IMR-90 (cell line): ENCODE measurements around the gene IHH. TPM values are rescaled to one million over a fixed set of nuclear protein-coding genes. Genes with fewer than 3 reads are reported as not detected.

ENCODE experiments used
- ATAC-seq: fragments of 200-7000 bp; cut with Tn5 transposase; 2 replicates; pipeline ENCODE4 v1.9.1; 2020; ENCODE audit warnings: low read depth, mild to moderate bottlenecking, moderate library complexity
- BruUV-seq: library from RNA; stranded (reverse); fragments of 400-500 nt; replicated peaks from 2 replicates; lab custom pipeline; 2021; lab: Mats Ljungman, UMichigan
- CTCF ChIA-PET: fragments of 300-600 bp; formaldehyde crosslinking; extraction: SDS; loops from one replicate; lab custom pipeline; 2021; ENCODE audit warnings: antibody characterized with exemption; lab: Yijun Ruan, JAX
- POLR2A ChIA-PET: fragments of 300-600 bp; sonication (Branson Sonifier 250); formaldehyde crosslinking; loops from one replicate; lab custom pipeline; 2022; ENCODE audit warnings: antibody characterized with exemption; ENCODE audit not compliant: unreplicated experiment; lab: Charles Lee
- DNase-seq: peaks from one replicate; pipeline ENCODE4 v3.0.0; 2013
- H2AFZ ChIP-seq: replicated peaks from 2 replicates; pipeline ENCODE3; 2013; ENCODE audit warnings: low read length, mild to moderate bottlenecking; ENCODE audit not compliant: poor library complexity
- H2AK5ac ChIP-seq: 2 replicates; pipeline ENCODE4 v1.6.1; 2013; ENCODE audit warnings: low read depth, low read length, inconsistent platforms
- H2AK9ac ChIP-seq: replicated peaks from 2 replicates; pipeline ENCODE3; 2013; ENCODE audit warnings: mild to moderate bottlenecking, low read depth, low read length, moderate library complexity; ENCODE audit not compliant: poor library complexity
- H2BK120ac ChIP-seq: 2 replicates; pipeline ENCODE4 v1.6.1; 2013; ENCODE audit warnings: low read depth, low read length, inconsistent platforms
- H2BK15ac ChIP-seq: 3 replicates; pipeline ENCODE4 v1.6.1; 2013; ENCODE audit warnings: low read depth, low read length, inconsistent platforms
- H2BK20ac ChIP-seq: 2 replicates; pipeline ENCODE4 v1.6.1; 2013; ENCODE audit warnings: low read depth, mild to moderate bottlenecking, inconsistent platforms, low read length, moderate library complexity
- H2BK5ac ChIP-seq: 2 replicates; pipeline ENCODE4 v1.6.1; 2013; ENCODE audit warnings: mild to moderate bottlenecking, low read depth, low read length, inconsistent platforms; ENCODE audit not compliant: poor library complexity, severe bottlenecking
- H3K14ac ChIP-seq: replicated peaks from 2 replicates; pipeline ENCODE4 v1.6.1; 2013; ENCODE audit warnings: low read depth, low read length, inconsistent platforms
- H3K18ac ChIP-seq: 2 replicates; pipeline ENCODE4 v1.6.1; 2013; ENCODE audit warnings: low read depth, low read length, control low read depth
- H3K23ac ChIP-seq: 2 replicates; pipeline ENCODE4 v1.6.1; 2013; ENCODE audit warnings: low read depth, low read length, inconsistent platforms
- H3K27ac ChIP-seq: 2 replicates; pipeline ENCODE4 v1.5.1; 2013; ENCODE audit warnings: mild to moderate bottlenecking, control low read depth, low read length; ENCODE audit not compliant: insufficient read depth
- H3K27me3 ChIP-seq: 2 replicates; pipeline ENCODE4 v1.6.1; 2013; ENCODE audit warnings: low read length; ENCODE audit not compliant: control insufficient read depth, insufficient read depth
- H3K36me3 ChIP-seq: 2 replicates; pipeline ENCODE4 v1.6.1; 2013; ENCODE audit warnings: low read length, mixed read lengths; ENCODE audit not compliant: control insufficient read depth, insufficient read depth
- H3K4ac ChIP-seq: 2 replicates; pipeline ENCODE4 v1.6.1; 2013; ENCODE audit warnings: low read depth, low read length, inconsistent platforms
- H3K4me1 ChIP-seq: 2 replicates; pipeline ENCODE4 v1.6.1; 2013; ENCODE audit warnings: low read length, mixed read lengths; ENCODE audit not compliant: control insufficient read depth, insufficient read depth
- H3K4me2 ChIP-seq: 2 replicates; pipeline ENCODE4 v1.6.1; 2013; ENCODE audit warnings: low read depth, mild to moderate bottlenecking, control low read depth, low read length, moderate library complexity
- H3K4me3 ChIP-seq: 2 replicates; pipeline ENCODE4 v1.5.1; 2013; ENCODE audit warnings: low read depth, mild to moderate bottlenecking, control low read depth, low read length, moderate library complexity; ENCODE audit not compliant: insufficient read depth
- H3K56ac ChIP-seq: 2 replicates; pipeline ENCODE4 v1.6.1; 2013; ENCODE audit warnings: low read length, inconsistent platforms; ENCODE audit not compliant: insufficient read depth; ENCODE audit errors: extremely low read depth
- H3K79me1 ChIP-seq, 2 experiments: 2 replicates each; pipeline ENCODE4 v1.6.1; 2013; ENCODE audit warnings: low read length in 2 of 2, inconsistent platforms in 1 of 2, low read depth in 1 of 2
- H3K9ac ChIP-seq: 2 replicates; pipeline ENCODE4 v1.6.1; 2013; ENCODE audit warnings: low read depth, low read length, control low read depth
- H3K9me1 ChIP-seq: 2 replicates; pipeline ENCODE4 v1.6.1; 2013; ENCODE audit warnings: low read length, inconsistent platforms; ENCODE audit not compliant: insufficient read depth
- H3K9me3 ChIP-seq: 2 replicates; pipeline ENCODE4 v1.6.1; 2013; ENCODE audit warnings: low read length; ENCODE audit not compliant: control insufficient read depth, insufficient read depth
- H4K20me1 ChIP-seq: 2 replicates; pipeline ENCODE4 v1.6.1; 2013; ENCODE audit warnings: low read length, inconsistent platforms; ENCODE audit not compliant: insufficient read depth
- H4K5ac ChIP-seq: 2 replicates; pipeline ENCODE4 v1.6.1; 2013; ENCODE audit warnings: mild to moderate bottlenecking, low read depth, low read length, control low read depth
- H4K8ac ChIP-seq, 2 experiments: 2 replicates each; pipeline ENCODE4 v1.6.1; 2013; ENCODE audit warnings: low read depth in 2 of 2, low read length in 2 of 2, control low read depth in 1 of 2, inconsistent platforms in 1 of 2
- H4K91ac ChIP-seq: 2 replicates; pipeline ENCODE4 v1.6.1; 2013; ENCODE audit warnings: low read depth, low read length, inconsistent platforms; ENCODE audit not compliant: insufficient read depth
- BHLHE40 ChIP-seq: fragments of 150-350 bp; IDR thresholded peaks from 2 replicates; pipeline ENCODE4 v1.6.1; 2016; ENCODE audit warnings: mild to moderate bottlenecking, low read depth, low read length
- CEBPB ChIP-seq: IDR thresholded peaks from 2 replicates; pipeline ENCODE4 v1.6.1; 2012; ENCODE audit warnings: low read depth, low read length, improper control_type of control experiment
- CHD1 ChIP-seq: IDR thresholded peaks from 2 replicates; pipeline ENCODE4 v1.6.1; 2012; ENCODE audit warnings: low read depth, low read length, improper control_type of control experiment
- FOS ChIP-seq: fragments of 150-350 bp; IDR thresholded peaks from 2 replicates; pipeline ENCODE4 v1.6.1; 2016; ENCODE audit warnings: low read depth, low read length
- MXI1 ChIP-seq: IDR thresholded peaks from 2 replicates; pipeline ENCODE4 v1.6.1; 2012; ENCODE audit warnings: low read depth, mild to moderate bottlenecking, low read length, moderate library complexity, borderline replicate concordance
- SMC3 ChIP-seq: fragments of 150-350 bp; IDR thresholded peaks from 2 replicates; pipeline ENCODE4 v1.6.1; 2016; ENCODE audit warnings: low read depth, mild to moderate bottlenecking, antibody characterized with exemption, low read length, moderate library complexity
- USF2 ChIP-seq: fragments of 150-350 bp; IDR thresholded peaks from 2 replicates; pipeline ENCODE4 v1.6.1; 2017; ENCODE audit warnings: mild to moderate bottlenecking, antibody characterized with exemption, low read length, low read depth
- WGBS, 2 experiments: methylation state at CpG; one replicate each; pipeline versions ENCODE4 v1.1.5 to v1.1.7; 2013; ENCODE audit warnings: missing lambda C conversion rate in 2 of 2; ENCODE audit not compliant: insufficient read length in 1 of 2; ENCODE audit errors: extremely low coverage in 2 of 2; 5-methylcytosine and 5-hydroxymethylcytosine counted together
- dilution Hi-C: fragments of 300-500 bp; cut with HindIII; formaldehyde crosslinking; loops from one replicate; pipeline ENCODE4 v1.14.3; 2018; ENCODE audit warnings: low sequenced_read_pairs; ENCODE audit not compliant: unreplicated experiment
- in situ Hi-C: fragments of 300-500 bp; cut with MboI; formaldehyde crosslinking; loops from 3 replicates; pipeline ENCODE4 v1.14.3; 2019; ENCODE audit warnings: low sequenced_read_pairs, inconsistent platforms, mixed read lengths
- intact Hi-C: fragments of 100-400 bp; cut with micrococcal nuclease; formaldehyde crosslinking; loops from 2 replicates; pipeline ENCODE4 v1.10.0; 2022
- polyA plus RNA-seq, 3 experiments: library from polyadenylated mRNA; depleted of rRNA; stranded (reverse); fragments of >200 nt; gene quantifications; 2 replicates each; pipeline ENCODE4 v1.2.3, GENCODE V29; 2012; ENCODE audit warnings: low replicate concordance in 1 of 3
- total RNA-seq: library from RNA; depleted of rRNA; stranded (reverse); fragments of >200 nt; gene quantifications from 2 replicates; pipeline ENCODE4 v1.2.3, GENCODE V29; 2012

IHH gene
- total and polyA plus RNA-seq, 2 of the 4 experiments (the other 2 are of a cell fraction): not detected

GRCh38 chr2:219025637-219026585 lies 34.8 kb downstream of the IHH start:
- intact Hi-C loops: no loop called here
- H3K23ac ChIP-seq: no peak overlapping the region
- ATAC-seq (no peak), DNase-seq (no peak)
- no peak overlapping the region for H3K9ac ChIP-seq
- H2BK15ac ChIP-seq: no peak overlapping the region
- H3K9me1 ChIP-seq: no peaks in the 10 kb centered on the region
- ChIA-PET POLR2A (no interaction called here), CTCF (no interaction called here)
- H2AK9ac ChIP-seq: no peak overlapping the region
- no peaks in the 10 kb centered on the region for H3K36me3 ChIP-seq
- H3K56ac ChIP-seq: no peak overlapping the region
- dilution Hi-C loops: no loop called here
- no peak overlapping the region for H4K8ac ChIP-seq
- no peak overlapping the region for H4K5ac ChIP-seq
- no peaks in the 10 kb centered on the region for H3K9me3 ChIP-seq
- H4K20me1 ChIP-seq: 0 out of 2 replicates have a peak, but pooled peaks cover 8% of the 10 kb centered on the region
- in situ Hi-C loops: loop anchor here (5.0 kb wide), 1 partner anchor 126 kb away; no protein-coding TSS in a partner anchor
- BruUV-seq: no TSS peak
- no peak overlapping the region for H2BK20ac ChIP-seq
- H3K4ac ChIP-seq: no peak overlapping the region
- TF ChIP-seq MXI1 (no peak), FOS (no peak), USF2 (no peak), CEBPB (no peak), BHLHE40 (no peak), SMC3 (no peak), CHD1 (no peak)
- H3K27me3 ChIP-seq: peaks cover 61% of the 10 kb centered on the region
- no peak overlapping the region for H3K18ac ChIP-seq
- no peak overlapping the region for H2BK5ac ChIP-seq
- H4K91ac ChIP-seq: no peak overlapping the region
- H3K27ac ChIP-seq: no peak overlapping the region
- no peak overlapping the region for H3K14ac ChIP-seq
- no peak overlapping the region for H3K4me2 ChIP-seq
- no peak overlapping the region for H3K4me3 ChIP-seq
- no peaks in the 10 kb centered on the region for H3K79me1 ChIP-seq
- H2BK120ac ChIP-seq: no peak overlapping the region
- H2AK5ac ChIP-seq: no peak overlapping the region
- 60% methylated on average over 4 of the region's 18 CpGs; no CpG with 5 or more reads in 1 of the 2 experiments for WGBS, 2 experiments
- no peak overlapping the region for H2AFZ ChIP-seq
- no peaks in the 10 kb centered on the region for H3K4me1 ChIP-seq
